ENCODE measurements around the gene ZNF236. TPM values are rescaled to one million over a fixed set of nuclear protein-coding genes. Genes with fewer than 3 reads are reported as not detected.

The ZNF236 gene
- total and polyA plus RNA-seq, 2 donors (not counting 1 experiment from before 2014, with no cell fraction given): 8.9 to 39.5 TPM

DNA sequence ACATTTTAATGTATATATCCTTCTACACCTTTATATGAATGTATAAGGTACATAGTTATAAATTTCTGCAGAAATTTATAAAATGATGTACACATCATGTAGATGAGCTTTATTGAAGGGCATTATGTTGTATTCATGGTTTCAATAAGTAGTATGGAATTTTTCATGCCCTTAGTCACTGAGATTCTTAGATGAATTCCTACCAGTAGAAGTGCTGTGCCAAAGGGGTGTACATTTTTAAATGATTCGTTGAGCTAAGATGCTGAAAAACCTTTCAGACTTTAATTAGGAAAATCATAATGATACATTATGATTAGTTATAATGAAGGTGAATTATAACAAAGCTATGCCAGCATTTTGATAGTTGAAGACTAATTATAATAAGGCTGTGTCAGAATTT is 115.2 kb downstream of the ZNF236 start:
- CTCF ChIA-PET: interaction anchor here (0.9 to 6.3 kb wide), 8 partner anchors 10 to 274 kb away, joined by 3 to 69 read pairs (median 4); no protein-coding TSS in a partner anchor

DNA sequence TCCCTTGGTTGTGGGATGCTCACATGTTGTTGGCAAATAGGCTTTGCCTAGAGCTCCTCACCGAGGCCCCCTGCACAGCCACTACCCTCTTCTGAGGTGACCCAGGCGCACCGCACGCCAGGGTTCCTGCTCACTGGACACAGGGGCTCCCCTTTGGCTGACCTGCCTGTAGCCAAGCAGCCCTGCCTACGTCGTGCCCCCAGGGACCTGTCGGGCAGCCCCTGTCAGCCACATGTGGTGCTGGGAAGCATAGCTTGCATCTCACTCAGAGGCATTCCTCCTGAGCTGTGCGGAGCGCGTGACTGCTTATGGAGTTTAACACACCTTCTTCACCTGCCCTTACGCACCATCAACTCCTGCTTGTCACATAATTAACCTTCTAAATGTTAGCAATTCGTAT is 116.3 kb downstream of the ZNF236 start:
- CTCF ChIA-PET: interaction anchor here (0.6 to 6.3 kb wide), 10 partner anchors 9 to 273 kb away, joined by 3 to 69 read pairs (median 3); no protein-coding TSS in a partner anchor
- Mint-ChIP-seq H3K27me3 (no peaks in the 10 kb centered on the region), H3K4me3 (no peak overlapping the region), H3K4me1 (peaks cover 4% of the 10 kb centered on the region), H3K27ac (no peak overlapping the region), H3K9me3 (ENCODE audit: insufficient read depth) (no peaks in the 10 kb centered on the region)
- H2AFZ ChIP-seq (ENCODE audit: insufficient read depth, low read depth, low read length, poor library complexity, severe bottlenecking): no peak overlapping the region
- intact Hi-C loops (cut with micrococcal nuclease): no loop called here
- H3K27me3 ChIP-seq (replicated peaks in 1 of 4; ENCODE audit: control extremely low read depth in 1 of 4, control insufficient read depth in 3 of 4, insufficient read depth in 4 of 4, low read length in 3 of 4): no peaks in the 10 kb centered on the region
- H4K20me1 ChIP-seq (ENCODE audit: control insufficient read depth, insufficient read depth, low read length, poor library complexity, severe bottlenecking): no peaks in the 10 kb centered on the region
- no peak overlapping the region for H3K9ac ChIP-seq (ENCODE audit: low read length)
- H3K4me3 ChIP-seq (ENCODE audit: control extremely low read depth in 1 of 5, extremely low read depth in 1 of 5, insufficient read depth in 1 of 5, low read depth in 2 of 5, low read length in 4 of 5): no peak overlapping the region
- peak; percentile 66 for ATAC-seq (ENCODE audit: low read depth)
- H3K79me2 ChIP-seq (ENCODE audit: control insufficient read depth, insufficient read depth, low read length): no peaks in the 10 kb centered on the region
- 74% methylated on average over 8 of the region's 12 CpGs for WGBS (ENCODE audit: insufficient coverage)
- TF ChIP-seq, protein P1, sequence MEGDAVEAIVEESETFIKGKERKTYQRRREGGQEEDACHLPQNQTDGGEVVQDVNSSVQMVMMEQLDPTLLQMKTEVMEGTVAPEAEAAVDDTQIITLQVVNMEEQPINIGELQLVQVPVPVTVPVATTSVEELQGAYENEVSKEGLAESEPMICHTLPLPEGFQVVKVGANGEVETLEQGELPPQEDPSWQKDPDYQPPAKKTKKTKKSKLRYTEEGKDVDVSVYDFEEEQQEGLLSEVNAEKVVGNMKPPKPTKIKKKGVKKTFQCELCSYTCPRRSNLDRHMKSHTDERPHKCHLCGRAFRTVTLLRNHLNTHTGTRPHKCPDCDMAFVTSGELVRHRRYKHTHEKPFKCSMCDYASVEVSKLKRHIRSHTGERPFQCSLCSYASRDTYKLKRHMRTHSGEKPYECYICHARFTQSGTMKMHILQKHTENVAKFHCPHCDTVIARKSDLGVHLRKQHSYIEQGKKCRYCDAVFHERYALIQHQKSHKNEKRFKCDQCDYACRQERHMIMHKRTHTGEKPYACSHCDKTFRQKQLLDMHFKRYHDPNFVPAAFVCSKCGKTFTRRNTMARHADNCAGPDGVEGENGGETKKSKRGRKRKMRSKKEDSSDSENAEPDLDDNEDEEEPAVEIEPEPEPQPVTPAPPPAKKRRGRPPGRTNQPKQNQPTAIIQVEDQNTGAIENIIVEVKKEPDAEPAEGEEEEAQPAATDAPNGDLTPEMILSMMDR (IDR thresholded peaks at IDR 0.05): no peak
- no peak for TF ChIP-seq EZH2 (IDR thresholded peaks at IDR 0.05; ENCODE audit: borderline replicate concordance, insufficient read depth, low read depth, low read length, poor library complexity, severe bottlenecking)
- H3K4me2 ChIP-seq (replicated peaks; ENCODE audit: low read depth, low read length, poor library complexity, severe bottlenecking): no peak overlapping the region
- peaks cover 0 to 44% of the 10 kb centered on the region in 2 experiments for H3K36me3 ChIP-seq (replicated peaks in 1 of 2; ENCODE audit: control extremely low read depth in 1 of 2, control insufficient read depth in 1 of 2, extremely low read depth in 1 of 2, insufficient read depth in 2 of 2, low read length in 1 of 2)
- POLR2A ChIA-PET: interaction anchor here (1.0 kb wide), 1 partner anchor 30 kb away, joined by 3 read pairs; no protein-coding TSS in a partner anchor
- H3K27ac ChIP-seq (ENCODE audit: low read length in 2 of 2): no peak overlapping the region
- no peaks in the 10 kb centered on the region for H3K9me3 ChIP-seq (ENCODE audit: control extremely low read depth in 1 of 3, control insufficient read depth in 2 of 3, insufficient read depth in 1 of 3, low read length in 2 of 3)
- DNase-seq: no peak
- H3K4me1 ChIP-seq (ENCODE audit: control insufficient read depth in 2 of 2, insufficient read depth in 2 of 2, low read length in 2 of 2): no peaks in the 10 kb centered on the region

More for the DNA sequence above, 115.2 kb downstream of the ZNF236 start:
- H3K27me3 Mint-ChIP-seq: no peaks in the 10 kb centered on the region
- intact Hi-C loops (cut with micrococcal nuclease): no loop called here
- ATAC-seq (ENCODE audit: low read depth) (no peak), DNase-seq (no peak)
- Histone ChIP-seq H3K27me3 (replicated peaks in 1 of 4; ENCODE audit: control extremely low read depth in 1 of 4, control insufficient read depth in 3 of 4, insufficient read depth in 4 of 4, low read length in 3 of 4) (no peaks in the 10 kb centered on the region), H4K20me1 (ENCODE audit: control insufficient read depth, insufficient read depth, low read length, poor library complexity, severe bottlenecking) (no peaks in the 10 kb centered on the region), H3K4me2 (replicated peaks; ENCODE audit: low read depth, low read length, poor library complexity, severe bottlenecking) (no peak overlapping the region), H3K27ac (ENCODE audit: low read length in 2 of 2) (no peak overlapping the region), H3K9ac (ENCODE audit: low read length) (no peak overlapping the region), H3K4me3 (ENCODE audit: control extremely low read depth in 1 of 5, extremely low read depth in 1 of 5, insufficient read depth in 1 of 5, low read depth in 2 of 5, low read length in 4 of 5) (no peak overlapping the region), H3K36me3 (replicated peaks in 1 of 2; ENCODE audit: control extremely low read depth in 1 of 2, control insufficient read depth in 1 of 2, extremely low read depth in 1 of 2, insufficient read depth in 2 of 2, low read length in 1 of 2) (peaks cover 0 to 46% of the 10 kb centered on the region in 2 experiments), H3K9me3 (ENCODE audit: control extremely low read depth in 1 of 3, control insufficient read depth in 2 of 3, insufficient read depth in 1 of 3, low read length in 2 of 3) (no peaks in the 10 kb centered on the region), H2AFZ (ENCODE audit: insufficient read depth, low read depth, low read length, poor library complexity, severe bottlenecking) (no peak overlapping the region), H3K4me1 (ENCODE audit: control insufficient read depth in 2 of 2, insufficient read depth in 2 of 2, low read length in 2 of 2) (no peaks in the 10 kb centered on the region), H3K79me2 (ENCODE audit: control insufficient read depth, insufficient read depth, low read length) (no peaks in the 10 kb centered on the region)
- peaks cover 4% of the 10 kb centered on the region for H3K4me1 Mint-ChIP-seq
- WGBS (ENCODE audit: insufficient coverage): no CpG with 5 or more reads among the region's 1 CpG
- TF ChIP-seq EZH2 (IDR thresholded peaks at IDR 0.05; ENCODE audit: borderline replicate concordance, insufficient read depth, low read depth, low read length, poor library complexity, severe bottlenecking): no peak
- TF ChIP-seq, protein P1 (IDR thresholded peaks at IDR 0.05): no peak
- H3K9me3 Mint-ChIP-seq (ENCODE audit: insufficient read depth): no peaks in the 10 kb centered on the region
- H3K4me3 Mint-ChIP-seq: no peak overlapping the region
- H3K27ac Mint-ChIP-seq: no peak overlapping the region
- POLR2A ChIA-PET: interaction anchor here (1.0 kb wide), 1 partner anchor 31 kb away, joined by 3 read pairs; no protein-coding TSS in a partner anchor
